HK-2 (cell line): Measurements from ENCODE around the gene RAB33B.
"Not testable (repeated sequence)": the region's sequence is repeated elsewhere in the genome, so short reads cannot be mapped to it uniquely, and the experiment has no call there.

ENCODE experiments used
- DNase-seq: peaks from one replicate; pipeline ENCODE4 v3.0.0-alpha.2; 2018; ENCODE audit not compliant: unreplicated experiment

Gene RAB33B

DNA sequence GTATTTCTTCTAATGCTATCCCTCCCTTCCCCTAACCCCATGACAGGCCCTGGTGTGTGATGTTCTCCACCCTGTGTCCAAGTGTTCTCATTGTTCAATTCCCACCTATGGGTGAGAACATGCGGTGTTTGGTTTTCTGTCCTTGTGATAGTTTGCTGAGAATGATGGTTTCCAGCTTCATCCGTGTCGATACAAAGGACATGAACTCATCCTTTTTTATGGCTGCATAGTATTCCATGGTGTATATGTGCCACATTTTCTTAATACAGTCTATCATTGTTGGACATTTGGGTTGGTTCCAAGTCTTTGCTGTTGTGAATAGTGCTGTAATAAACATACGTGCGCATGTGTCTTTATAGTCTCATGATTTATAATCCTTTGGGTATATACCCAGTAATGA lies 10.6 kb downstream of the RAB33B start:
- DNase-seq: not testable (repeated sequence)

GRCh38 chr4:139465922-139466321 lies 12.0 kb downstream of the RAB33B start:
- DNase-seq: no peak

- not testable (repeated sequence) for DNase-seq
These were observed 14.8 kb downstream of the RAB33B start for GRCh38 chr4:139468756-139469155.

- no peak for DNase-seq
These were observed 15.3 kb downstream of the RAB33B start for GRCh38 chr4:139469216-139469615.

GRCh38 chr4:139469869-139470268 lies 15.9 kb downstream of the RAB33B start:
- DNase-seq: no peak

DNA sequence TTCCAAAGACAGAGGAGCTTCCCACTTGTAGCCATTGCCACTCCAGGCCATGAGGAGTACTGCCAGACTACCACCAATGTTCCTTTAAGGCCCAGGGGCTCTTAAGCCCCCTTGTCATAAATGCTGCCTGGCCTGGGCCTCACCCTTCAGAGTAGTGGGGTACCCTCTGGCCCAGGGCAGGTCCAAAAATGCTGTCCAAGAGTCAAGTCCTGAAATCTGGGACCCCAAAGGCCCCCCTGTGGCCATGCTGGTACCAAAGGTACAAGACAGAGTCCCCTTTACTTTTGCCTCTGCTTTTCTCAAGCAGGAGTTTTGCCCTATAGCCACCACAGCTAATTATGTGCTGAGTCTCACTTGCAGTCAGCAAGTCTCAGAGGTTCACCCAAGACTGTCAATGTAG lies 16.4 kb downstream of the RAB33B start:
- DNase-seq: no peak

DNA sequence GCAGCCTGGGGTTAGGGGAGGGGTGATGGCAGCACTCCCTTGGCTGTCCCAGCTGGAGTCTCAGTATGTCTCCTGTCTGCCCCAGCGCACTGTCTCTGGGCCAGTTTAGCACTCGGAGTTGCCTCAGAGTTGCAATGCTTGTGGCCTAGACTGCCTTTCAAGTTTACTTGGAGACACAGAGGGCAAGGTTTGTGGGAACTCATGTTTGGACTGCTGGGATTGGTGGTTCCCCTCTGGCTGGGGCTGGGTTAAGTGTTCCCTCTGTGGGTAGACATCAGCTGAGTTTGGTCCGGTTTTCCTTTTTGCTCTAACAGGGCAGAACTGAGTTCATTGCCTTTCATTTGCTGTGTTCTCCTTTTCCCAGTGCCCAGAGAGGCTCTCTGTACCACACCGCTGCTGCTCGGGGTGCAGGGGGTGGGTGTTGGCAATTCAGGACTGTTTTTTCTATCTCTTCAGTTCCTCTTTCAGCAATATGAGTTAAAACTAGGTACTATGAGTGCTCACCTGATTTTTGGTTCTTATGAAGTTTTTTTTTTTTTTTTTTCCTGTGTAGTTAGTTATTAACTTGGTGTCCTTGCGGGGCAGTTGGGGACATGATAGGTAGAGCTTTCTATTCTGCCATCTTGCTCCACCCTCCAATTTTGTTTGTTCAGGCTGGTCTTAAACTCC lies 17.2 kb downstream of the RAB33B start:
- DNase-seq: no peak

DNA sequence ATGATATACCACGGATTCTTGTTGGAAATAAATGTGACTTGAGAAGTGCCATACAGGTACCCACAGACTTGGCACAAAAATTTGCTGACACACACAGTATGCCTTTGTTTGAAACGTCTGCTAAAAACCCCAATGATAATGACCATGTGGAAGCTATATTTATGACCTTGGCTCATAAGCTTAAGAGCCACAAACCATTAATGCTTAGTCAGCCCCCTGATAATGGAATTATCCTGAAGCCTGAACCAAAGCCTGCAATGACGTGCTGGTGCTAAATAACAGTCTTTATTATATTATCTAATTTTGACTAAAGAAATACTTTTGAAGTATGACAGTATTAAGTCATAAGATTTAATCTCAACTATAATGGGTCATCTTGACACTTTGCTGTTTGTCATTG lies 18.9 kb downstream of the RAB33B start:
- DNase-seq: no peak

- no peak for DNase-seq
These were observed 22.4 kb downstream of the RAB33B start for GRCh38 chr4:139476363-139476762.

DNA sequence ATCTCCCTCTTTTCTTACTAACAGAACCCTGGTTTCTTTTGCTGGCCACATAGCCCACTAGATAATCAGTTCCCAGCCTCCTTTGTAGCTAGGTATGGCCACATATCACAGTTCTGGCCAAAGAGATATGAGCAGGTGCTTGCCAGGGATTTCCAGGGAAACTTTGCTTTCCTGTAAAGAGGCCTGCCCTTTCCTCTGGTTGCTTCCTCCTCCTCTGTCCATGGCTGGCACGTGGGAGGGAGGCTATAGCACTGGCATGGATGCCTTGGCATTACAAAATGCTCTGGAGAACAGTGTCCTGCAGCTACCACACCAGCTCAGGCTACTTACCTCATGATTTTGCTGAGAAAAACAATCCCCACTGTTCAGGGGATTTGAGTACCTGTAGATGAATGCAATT lies 27.5 kb downstream of the RAB33B start:
- no peak for DNase-seq

DNA sequence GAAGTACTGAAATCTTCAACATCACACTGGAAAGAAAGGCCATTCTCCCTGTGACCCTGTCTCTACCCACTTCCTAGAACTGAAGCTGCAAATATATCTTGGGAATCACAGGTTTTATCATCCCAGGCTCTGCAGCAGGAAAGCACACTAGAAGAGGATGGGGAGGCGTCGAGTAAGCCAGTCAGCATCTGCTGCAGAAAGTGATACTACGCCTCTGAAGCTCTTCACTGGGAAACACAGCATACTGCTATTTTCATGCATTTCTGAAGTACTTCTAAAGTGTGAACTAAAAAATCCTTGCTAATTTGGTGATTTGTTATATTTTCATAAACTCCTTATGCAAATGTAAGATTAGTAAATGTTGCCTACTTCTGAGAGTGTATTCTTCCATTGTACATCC lies 29.1 kb downstream of the RAB33B start:
- no peak for DNase-seq

- no peak for DNase-seq
These were observed 30.9 kb downstream of the RAB33B start for GRCh38 chr4:139484783-139485311.

DNA sequence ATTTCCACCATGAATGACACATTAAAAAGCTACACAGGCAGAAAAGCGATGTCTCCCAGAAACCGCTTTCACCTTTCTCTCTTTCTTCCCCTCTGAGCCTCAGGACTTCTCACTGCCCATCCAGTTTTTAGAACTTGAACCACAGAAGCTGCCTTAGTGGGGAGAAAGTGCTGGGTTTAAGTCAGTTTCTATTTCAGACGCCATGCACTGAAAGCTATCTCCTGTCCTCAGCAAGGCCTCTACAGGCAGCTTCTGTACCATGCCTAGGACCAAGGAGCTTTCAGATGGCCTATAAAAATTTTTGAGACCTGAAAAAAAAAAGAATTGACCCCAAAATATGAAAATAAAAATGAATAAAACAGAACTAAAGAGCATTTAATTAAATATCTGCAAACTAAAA lies 34.5 kb downstream of the RAB33B start:
- DNase-seq: no peak

GRCh38 chr4:139489638-139490037 lies 35.7 kb downstream of the RAB33B start:
- no peak for DNase-seq

DNA sequence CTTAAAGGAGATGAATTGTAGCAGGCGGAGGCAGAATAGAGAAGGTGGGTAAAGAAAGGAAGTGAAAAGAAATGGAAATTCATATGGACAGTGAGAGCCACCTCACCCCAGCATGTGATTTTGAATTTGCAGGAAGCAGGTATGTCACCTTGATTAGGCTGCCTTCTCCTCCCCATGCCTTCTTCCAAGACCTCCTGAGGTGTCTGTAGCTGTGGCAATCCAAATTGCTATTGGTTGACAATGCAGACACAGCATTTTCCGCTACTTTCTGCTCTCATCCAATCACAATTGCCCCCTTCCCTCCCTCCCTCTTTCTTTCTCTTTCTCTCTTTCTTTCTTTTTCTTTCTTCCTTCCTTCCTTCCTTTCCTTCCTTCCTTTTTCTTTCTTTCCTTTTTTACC lies 38.5 kb downstream of the RAB33B start:
- no peak for DNase-seq

- no peak for DNase-seq
These were observed 39.3 kb downstream of the RAB33B start for GRCh38 chr4:139493176-139493575.

DNA sequence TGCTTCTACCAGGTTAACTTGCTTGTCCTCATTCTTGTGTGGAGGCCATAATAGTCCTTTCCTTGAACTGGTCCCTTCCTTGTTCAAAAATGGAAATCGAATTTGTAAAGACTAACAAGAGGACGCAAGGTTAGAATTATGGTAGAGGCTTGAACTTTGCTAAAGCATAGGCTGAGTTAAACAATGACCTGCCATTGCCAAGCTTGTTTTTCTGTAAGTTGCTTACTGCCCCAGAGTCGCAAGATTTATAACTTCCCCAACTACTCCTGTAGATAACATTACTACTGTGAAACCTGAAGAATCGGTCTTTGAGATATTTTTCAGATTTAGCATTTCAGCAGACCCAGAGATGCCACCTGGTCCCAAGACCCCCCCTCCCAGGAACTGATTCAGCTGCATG lies 45.3 kb downstream of the RAB33B start:
- DNase-seq: no peak

- DNase-seq: no peak
These were observed 47.2 kb downstream of the RAB33B start for GRCh38 chr4:139501117-139501516.

DNA sequence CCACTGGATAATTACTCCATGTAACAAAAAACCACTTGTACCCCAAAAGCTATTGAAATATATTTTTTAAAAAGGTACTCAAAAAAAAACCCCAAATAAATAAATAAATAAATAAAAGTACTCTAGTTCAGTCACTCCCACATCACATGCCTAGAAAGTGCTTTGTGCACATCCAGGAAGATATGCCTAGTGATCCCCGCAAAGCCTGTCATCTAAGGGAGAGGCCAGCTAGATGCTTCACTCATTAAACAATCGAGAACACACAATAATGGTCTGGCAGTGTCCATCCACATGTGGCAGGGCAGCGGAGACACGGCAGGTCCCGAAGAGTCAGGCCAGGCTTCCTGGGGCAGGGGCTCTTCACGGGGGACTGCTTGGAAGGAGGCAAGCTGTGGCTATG lies 47.6 kb downstream of the RAB33B start:
- DNase-seq: no peak

DNA sequence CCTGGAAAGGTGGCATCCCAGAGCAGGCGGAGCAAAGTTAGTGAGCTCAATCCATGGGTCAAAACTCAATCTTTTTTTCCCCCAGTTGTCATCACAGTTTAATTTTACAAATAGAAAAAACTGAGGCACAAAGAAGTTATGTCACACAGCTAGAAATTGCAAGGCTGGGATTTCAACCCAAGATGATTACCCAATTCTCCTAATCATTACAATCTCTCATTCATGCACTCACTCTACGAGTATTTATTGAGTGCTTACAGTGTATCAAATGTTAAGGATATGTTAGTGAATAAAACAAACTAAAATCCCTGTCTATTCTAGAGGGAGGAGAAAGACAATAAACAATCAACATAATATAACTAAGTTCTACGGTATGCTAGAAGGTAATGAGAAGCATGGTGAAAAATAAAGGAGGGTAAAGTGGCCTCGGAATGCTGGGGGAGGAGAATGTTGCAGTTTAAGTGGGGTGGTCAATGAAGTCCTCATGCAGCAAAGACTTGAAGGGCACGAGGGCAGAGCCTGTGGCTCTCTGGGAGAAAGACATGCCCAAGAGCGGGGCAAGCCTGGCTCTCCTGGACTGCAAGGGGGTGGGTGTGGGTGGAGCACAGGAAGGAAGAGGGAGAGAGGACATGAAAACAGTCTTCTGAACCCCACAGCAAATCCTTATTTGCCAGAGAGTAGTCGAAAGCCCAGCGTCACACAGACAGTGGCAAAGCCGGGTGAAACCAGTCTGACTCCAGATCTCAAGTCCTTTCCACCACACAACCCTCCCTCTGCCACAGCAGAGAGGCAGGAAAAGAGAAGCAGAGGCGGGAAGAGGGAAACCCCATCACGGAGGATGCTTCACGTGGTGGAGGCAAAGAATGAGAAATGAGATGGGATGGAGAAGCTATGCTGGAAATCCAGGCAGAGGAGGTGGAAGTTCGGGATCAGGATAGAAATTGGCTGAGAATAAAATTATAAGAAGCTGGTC lies 48.3 kb downstream of the RAB33B start:
- DNase-seq: no peak

DNA sequence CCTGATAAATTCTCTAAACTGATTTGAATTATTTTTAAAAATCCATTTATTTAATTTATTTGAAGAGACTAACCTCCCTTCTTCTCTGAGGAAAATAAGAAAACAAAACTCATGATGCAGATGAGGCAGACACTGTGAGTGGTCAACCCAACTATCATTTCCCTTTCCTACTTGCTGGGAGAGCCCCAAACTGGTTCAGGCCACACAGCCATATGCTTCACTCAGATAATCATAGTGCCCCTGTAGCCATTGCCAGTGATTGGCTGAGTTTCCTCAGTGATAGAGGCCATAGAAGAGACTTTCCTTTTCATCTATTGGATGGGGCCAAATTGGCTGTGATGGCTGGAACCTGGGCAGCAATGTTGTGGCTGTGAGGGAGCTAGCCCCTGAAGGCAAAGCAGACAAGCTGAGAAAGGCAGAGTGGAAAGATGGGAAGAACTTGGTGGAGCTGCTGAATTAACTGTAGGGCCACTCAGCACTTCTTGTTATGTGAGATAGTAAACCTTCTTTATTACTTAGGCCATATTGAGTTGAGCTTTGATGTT lies 49.8 kb downstream of the RAB33B start:
- no peak for DNase-seq

- DNase-seq: no peak
These were observed 52.9 kb downstream of the RAB33B start for GRCh38 chr4:139506774-139507173.
